ENCODE data around the gene PIK3R5. TPM values are rescaled to one million over a fixed set of nuclear protein-coding genes. Genes with fewer than 3 reads are reported as not detected.

Gene PIK3R5
- total RNA-seq, 1 experiment from 2014 or later, result 5.9 TPM

DNA sequence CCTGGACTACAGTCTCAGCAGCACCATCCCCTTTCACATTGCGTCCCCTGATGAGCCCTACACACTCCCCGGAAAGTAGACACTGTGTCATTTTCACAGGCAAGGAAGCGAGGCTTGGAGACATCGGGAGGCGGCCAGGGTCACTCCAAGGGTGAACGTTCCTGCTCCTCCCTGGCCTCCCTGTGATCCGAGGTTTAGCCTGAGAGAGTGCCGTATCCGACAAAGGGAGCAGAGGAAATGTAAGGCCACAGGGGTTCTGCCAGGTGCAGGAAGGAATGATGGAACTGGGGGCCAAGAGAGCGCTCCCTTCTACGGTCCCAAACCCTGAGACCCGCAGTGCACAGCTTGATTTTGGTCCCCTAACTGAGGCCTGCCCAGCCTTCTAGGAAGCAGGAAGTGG, 90.1 kb downstream of the PIK3R5 start:
- ChIA-PET POLR2A (no interaction called here), CTCF (interaction anchor here (0.6 to 2.2 kb wide), 4 partner anchors 13 to 43 kb away, joined by 3 to 13 read pairs (median 7); no protein-coding TSS in a partner anchor)
- Mint-ChIP-seq H3K36me3 (no peaks in the 10 kb centered on the region), H3K9me3 (no peaks in the 10 kb centered on the region), H3K27me3 (ENCODE audit: low read depth) (no peaks in the 10 kb centered on the region), H3K4me3 (no peak overlapping the region), H3K4me1 (peaks cover 35% of the 10 kb centered on the region), H3K27ac (no peak overlapping the region)
- ATAC-seq (peak; percentile 26; the same call in 1 of the 2 replicates), DNase-seq (ENCODE audit: low spot score) (no peak)
- TF ChIP-seq OVOL2 (CRISPR knock-in tag; IDR thresholded peaks at IDR 0.05; ENCODE audit: borderline replicate concordance) (no peak), E2F1 (CRISPR knock-in tag; IDR thresholded peaks at IDR 0.05) (no peak), ELF4 (CRISPR knock-in tag; IDR thresholded peaks at IDR 0.05; ENCODE audit: low read depth) (no peak), FOXP1 (CRISPR knock-in tag; IDR thresholded peaks at IDR 0.05; ENCODE audit: borderline replicate concordance) (no peak), ZNF416 (CRISPR knock-in tag; IDR thresholded peaks at IDR 0.05) (no peak), JUN (CRISPR knock-in tag; IDR thresholded peaks at IDR 0.05) (no peak), SMAD4 (CRISPR knock-in tag; IDR thresholded peaks at IDR 0.05) (no peak), ATF3 (CRISPR knock-in tag; conservative IDR thresholded peaks at IDR 0.05) (no peak)

GRCh38 chr17:8873801-8874715, 91.4 kb downstream of the PIK3R5 start:
- ATAC-seq, result peak; percentile 31
- Mint-ChIP-seq H3K4me1 (peaks cover 35% of the 10 kb centered on the region), H3K27me3 (ENCODE audit: low read depth) (no peaks in the 10 kb centered on the region), H3K4me3 (no peak overlapping the region), H3K9me3 (no peaks in the 10 kb centered on the region), H3K36me3 (no peaks in the 10 kb centered on the region), H3K27ac (no peak overlapping the region)
- POLR2A ChIA-PET, result no interaction called here
- TF ChIP-seq RELA (CRISPR knock-in tag; IDR thresholded peaks at IDR 0.05; ENCODE audit: borderline replicate concordance) (no peak), NFATC4 (CRISPR knock-in tag; IDR thresholded peaks at IDR 0.05) (no peak), ETV6 (CRISPR knock-in tag; IDR thresholded peaks at IDR 0.05) (no peak), ZNF232 (CRISPR knock-in tag; IDR thresholded peaks at IDR 0.05) (no peak), NR1H2 (CRISPR knock-in tag; IDR thresholded peaks at IDR 0.05) (no peak), EMX1 (CRISPR knock-in tag; IDR thresholded peaks at IDR 0.05) (no peak), GRHL2 (CRISPR knock-in tag; IDR thresholded peaks at IDR 0.05; ENCODE audit: insufficient replicate concordance, severe bottlenecking) (no peak), CBFB (CRISPR knock-in tag; IDR thresholded peaks at IDR 0.05; ENCODE audit: low read depth) (no peak), SP1 (CRISPR knock-in tag; conservative IDR thresholded peaks at IDR 0.05) (no peak), PRRX2 (CRISPR knock-in tag; IDR thresholded peaks at IDR 0.05) (no peak), FOXP1 (CRISPR knock-in tag; IDR thresholded peaks at IDR 0.05; ENCODE audit: borderline replicate concordance) (no peak), TEAD4 (CRISPR knock-in tag; IDR thresholded peaks at IDR 0.05) (no peak), RORB (CRISPR knock-in tag; IDR thresholded peaks at IDR 0.05) (no peak), ZNF416 (CRISPR knock-in tag; IDR thresholded peaks at IDR 0.05) (no peak), E2F4 (CRISPR knock-in tag; IDR thresholded peaks at IDR 0.05; ENCODE audit: borderline replicate concordance, low read depth) (no peak)
- TF ChIP-seq, protein P1, sequence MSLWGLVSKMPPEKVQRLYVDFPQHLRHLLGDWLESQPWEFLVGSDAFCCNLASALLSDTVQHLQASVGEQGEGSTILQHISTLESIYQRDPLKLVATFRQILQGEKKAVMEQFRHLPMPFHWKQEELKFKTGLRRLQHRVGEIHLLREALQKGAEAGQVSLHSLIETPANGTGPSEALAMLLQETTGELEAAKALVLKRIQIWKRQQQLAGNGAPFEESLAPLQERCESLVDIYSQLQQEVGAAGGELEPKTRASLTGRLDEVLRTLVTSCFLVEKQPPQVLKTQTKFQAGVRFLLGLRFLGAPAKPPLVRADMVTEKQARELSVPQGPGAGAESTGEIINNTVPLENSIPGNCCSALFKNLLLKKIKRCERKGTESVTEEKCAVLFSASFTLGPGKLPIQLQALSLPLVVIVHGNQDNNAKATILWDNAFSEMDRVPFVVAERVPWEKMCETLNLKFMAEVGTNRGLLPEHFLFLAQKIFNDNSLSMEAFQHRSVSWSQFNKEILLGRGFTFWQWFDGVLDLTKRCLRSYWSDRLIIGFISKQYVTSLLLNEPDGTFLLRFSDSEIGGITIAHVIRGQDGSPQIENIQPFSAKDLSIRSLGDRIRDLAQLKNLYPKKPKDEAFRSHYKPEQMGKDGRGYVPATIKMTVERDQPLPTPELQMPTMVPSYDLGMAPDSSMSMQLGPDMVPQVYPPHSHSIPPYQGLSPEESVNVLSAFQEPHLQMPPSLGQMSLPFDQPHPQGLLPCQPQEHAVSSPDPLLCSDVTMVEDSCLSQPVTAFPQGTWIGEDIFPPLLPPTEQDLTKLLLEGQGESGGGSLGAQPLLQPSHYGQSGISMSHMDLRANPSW (CRISPR knock-in tag; conservative IDR thresholded peaks at IDR 0.05; ENCODE audit: low read depth), result no peak
- TF ChIP-seq, protein P2, sequence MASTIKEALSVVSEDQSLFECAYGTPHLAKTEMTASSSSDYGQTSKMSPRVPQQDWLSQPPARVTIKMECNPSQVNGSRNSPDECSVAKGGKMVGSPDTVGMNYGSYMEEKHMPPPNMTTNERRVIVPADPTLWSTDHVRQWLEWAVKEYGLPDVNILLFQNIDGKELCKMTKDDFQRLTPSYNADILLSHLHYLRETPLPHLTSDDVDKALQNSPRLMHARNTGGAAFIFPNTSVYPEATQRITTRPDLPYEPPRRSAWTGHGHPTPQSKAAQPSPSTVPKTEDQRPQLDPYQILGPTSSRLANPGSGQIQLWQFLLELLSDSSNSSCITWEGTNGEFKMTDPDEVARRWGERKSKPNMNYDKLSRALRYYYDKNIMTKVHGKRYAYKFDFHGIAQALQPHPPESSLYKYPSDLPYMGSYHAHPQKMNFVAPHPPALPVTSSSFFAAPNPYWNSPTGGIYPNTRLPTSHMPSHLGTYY (CRISPR knock-in tag; IDR thresholded peaks at IDR 0.05), result no peak
- TF ChIP-seq, protein P3, sequence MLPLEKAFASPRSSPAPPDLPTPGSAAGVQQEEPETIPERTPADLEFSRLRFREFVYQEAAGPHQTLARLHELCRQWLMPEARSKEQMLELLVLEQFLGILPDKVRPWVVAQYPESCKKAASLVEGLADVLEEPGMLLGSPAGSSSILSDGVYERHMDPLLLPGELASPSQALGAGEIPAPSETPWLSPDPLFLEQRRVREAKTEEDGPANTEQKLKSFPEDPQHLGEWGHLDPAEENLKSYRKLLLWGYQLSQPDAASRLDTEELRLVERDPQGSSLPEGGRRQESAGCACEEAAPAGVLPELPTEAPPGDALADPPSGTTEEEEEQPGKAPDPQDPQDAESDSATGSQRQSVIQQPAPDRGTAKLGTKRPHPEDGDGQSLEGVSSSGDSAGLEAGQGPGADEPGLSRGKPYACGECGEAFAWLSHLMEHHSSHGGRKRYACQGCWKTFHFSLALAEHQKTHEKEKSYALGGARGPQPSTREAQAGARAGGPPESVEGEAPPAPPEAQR (CRISPR knock-in tag; IDR thresholded peaks at IDR 0.05), result no peak
- CTCF ChIA-PET, result interaction anchor here (0.6 to 1.4 kb wide), 3 partner anchors 16 to 75 kb away, joined by 4 to 5 read pairs (median 4); partner anchors contain the start of gene MFSD6L
- no peak for DNase-seq (ENCODE audit: low spot score)

Data from WTC11 (cell line).